Loucy (cell line): ENCODE results near the gene SLC20A1.
A peak's percentile ranks its signal among the peaks of the same experiment; 100 is the strongest.

Experiments used
- H2AFZ ChIP-seq: fragments of 200-600 bp; sonication (generic); 2 replicates; pipeline ENCODE4 v1.6.0; 2016; ENCODE audit warnings: antibody characterized with exemption, mild to moderate bottlenecking, low read length, moderate library complexity
- H3F3A ChIP-seq: fragments of 200-600 bp; 2 replicates; pipeline ENCODE4 v1.6.0; 2016; ENCODE audit warnings: antibody characterized with exemption, low read depth, mild to moderate bottlenecking
- H3K27me3 ChIP-seq: fragments of 200-600 bp; sonication (generic); 2 replicates; pipeline ENCODE4 v1.6.1; 2014; ENCODE audit warnings: low read length, mild to moderate bottlenecking; ENCODE audit not compliant: insufficient read depth, poor library complexity, severe bottlenecking
- H3K36me3 ChIP-seq: fragments of 200-600 bp; sonication (generic); 2 replicates; pipeline ENCODE4 v1.6.1; 2016; ENCODE audit warnings: low read length; ENCODE audit not compliant: insufficient read depth
- H3K4me1 ChIP-seq: fragments of 200-600 bp; sonication (generic); 2 replicates; pipeline ENCODE4 v1.5.1; 2014; ENCODE audit warnings: low read length, mild to moderate bottlenecking; ENCODE audit not compliant: insufficient read depth, poor library complexity, severe bottlenecking
- H3K4me2 ChIP-seq: fragments of 200-600 bp; sonication (generic); 2 replicates; pipeline ENCODE4 v1.6.0; 2014; ENCODE audit warnings: antibody characterized with exemption, low read length, low read depth, mild to moderate bottlenecking; ENCODE audit not compliant: poor library complexity, severe bottlenecking
- H3K4me3 ChIP-seq: fragments of 200-600 bp; sonication (generic); 2 replicates; pipeline ENCODE4 v1.5.1; 2014; ENCODE audit warnings: low read length, mild to moderate bottlenecking, mixed read lengths; ENCODE audit not compliant: poor library complexity, severe bottlenecking
- H3K79me2 ChIP-seq: fragments of 200-600 bp; sonication (generic); 2 replicates; pipeline ENCODE4 v1.6.1; 2014; ENCODE audit warnings: low read length; ENCODE audit not compliant: insufficient read depth
- H3K9ac ChIP-seq: fragments of 200-600 bp; sonication (generic); 2 replicates; pipeline ENCODE4 v1.6.0; 2014; ENCODE audit warnings: mild to moderate bottlenecking, low read depth, low read length, moderate library complexity; ENCODE audit not compliant: poor library complexity, severe bottlenecking
- H3K9me2 ChIP-seq: fragments of 200-600 bp; sonication (generic); replicated peaks from 2 replicates; pipeline ENCODE4 v1.6.1; 2016; ENCODE audit warnings: low read depth, low read length, mixed read lengths
- H3K9me3 ChIP-seq: fragments of 200-600 bp; sonication (generic); 2 replicates; pipeline ENCODE4 v1.6.1; 2014; ENCODE audit warnings: mild to moderate bottlenecking, antibody characterized with exemption, low read length, low read depth; ENCODE audit not compliant: insufficient read depth
- H4K20me1 ChIP-seq: fragments of 200-600 bp; sonication (generic); 2 replicates; pipeline ENCODE4 v1.6.0; 2014; ENCODE audit warnings: antibody characterized with exemption, low read length, mild to moderate bottlenecking; ENCODE audit not compliant: insufficient read depth, poor library complexity, severe bottlenecking
- CTCF ChIP-seq: fragments of 200-600 bp; sonication (generic); conservative IDR thresholded peaks from 2 replicates; pipeline ENCODE4 v1.5.1; 2014; ENCODE audit warnings: mild to moderate bottlenecking, antibody characterized with exemption, low read length
- EZH2phosphoT487 ChIP-seq: fragments of 200-600 bp; IDR thresholded peaks from 2 replicates; pipeline ENCODE4 v1.6.1; 2018; ENCODE audit warnings: antibody characterized with exemption, mild to moderate bottlenecking, moderate library complexity, borderline replicate concordance

Gene SLC20A1

GRCh38 chr2:112686348-112687217, 40.8 kb downstream of the SLC20A1 start:
- peaks cover 28% of the 10 kb centered on the region for H3K4me1 ChIP-seq
- peak overlapping the region; percentile 79 for H2AFZ ChIP-seq
- no peaks in the 10 kb centered on the region for H3F3A ChIP-seq
- no peaks in the 10 kb centered on the region for H3K9me3 ChIP-seq
- no peaks in the 10 kb centered on the region for H3K9me2 ChIP-seq
- no peaks in the 10 kb centered on the region for H3K79me2 ChIP-seq
- no peak overlapping the region for H3K9ac ChIP-seq
- H3K4me2 ChIP-seq, result no peak overlapping the region
- TF ChIP-seq EZH2phosphoT487 (no peak), CTCF (no peak)
- H3K27me3 ChIP-seq, result no peaks in the 10 kb centered on the region
- no peaks in the 10 kb centered on the region for H4K20me1 ChIP-seq
- H3K4me3 ChIP-seq, result no peak overlapping the region
- no peaks in the 10 kb centered on the region for H3K36me3 ChIP-seq

DNA sequence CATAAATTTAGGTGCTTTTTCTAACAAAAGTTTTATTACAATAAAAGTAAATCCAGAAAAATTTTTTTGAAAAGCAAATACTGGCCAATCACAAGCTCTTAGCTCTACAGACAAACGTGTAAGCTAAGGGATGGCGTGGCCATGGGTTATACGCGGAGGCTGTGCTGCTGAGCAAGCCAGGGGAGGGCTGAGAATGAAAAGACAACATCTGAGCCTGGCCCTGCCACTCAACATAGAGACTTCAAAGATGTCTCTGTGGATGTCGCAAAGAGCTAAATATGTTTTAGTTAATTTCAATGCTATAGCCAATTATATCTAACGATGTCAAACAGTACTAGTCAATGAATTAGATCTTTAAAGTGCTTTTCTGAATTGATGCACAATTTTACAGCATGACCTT, 41.8 kb downstream of the SLC20A1 start:
- Histone ChIP-seq H3K36me3 (no peaks in the 10 kb centered on the region), H3K9ac (no peak overlapping the region), H4K20me1 (no peaks in the 10 kb centered on the region), H3K9me3 (no peaks in the 10 kb centered on the region), H3K79me2 (no peaks in the 10 kb centered on the region), H3K9me2 (no peaks in the 10 kb centered on the region), H3K4me1 (peaks cover 37% of the 10 kb centered on the region), H3F3A (no peaks in the 10 kb centered on the region), H3K4me2 (no peak overlapping the region), H3K4me3 (no peak overlapping the region), H3K27me3 (no peaks in the 10 kb centered on the region), H2AFZ (no peak overlapping the region)
- TF ChIP-seq CTCF, result no peak
- TF ChIP-seq EZH2phosphoT487, result no peak

GRCh38 chr2:112688086-112688880, 42.5 kb downstream of the SLC20A1 start:
- H3F3A ChIP-seq, result no peaks in the 10 kb centered on the region
- H3K9ac ChIP-seq, result no peak overlapping the region
- no peaks in the 10 kb centered on the region for H3K27me3 ChIP-seq
- TF ChIP-seq EZH2phosphoT487 (no peak), CTCF (no peak)
- no peaks in the 10 kb centered on the region for H3K9me2 ChIP-seq
- peaks cover 44% of the 10 kb centered on the region for H3K4me1 ChIP-seq
- H2AFZ ChIP-seq, result no peak overlapping the region
- no peaks in the 10 kb centered on the region for H3K79me2 ChIP-seq
- no peaks in the 10 kb centered on the region for H3K36me3 ChIP-seq
- H3K4me2 ChIP-seq, result no peak overlapping the region
- H3K4me3 ChIP-seq, result no peak overlapping the region
- H4K20me1 ChIP-seq, result no peaks in the 10 kb centered on the region
- no peaks in the 10 kb centered on the region for H3K9me3 ChIP-seq
